Osteoblast (primary cell): ENCODE data around the gene GMCL2. TPM values are rescaled to one million over a fixed set of nuclear protein-coding genes. Genes with fewer than 3 reads are reported as not detected.

Experiments used
- DNase-seq: peaks from one replicate; pipeline ENCODE4 v3.0.0; 2011; ENCODE audit warnings: low spot score, mixed read lengths; ENCODE audit not compliant: insufficient read length; ENCODE audit errors: missing footprints
- H2AFZ ChIP-seq: 2 replicates; pipeline ENCODE4 v1.6.0; 2011; ENCODE audit warnings: mild to moderate bottlenecking, low read length
- H3K27ac ChIP-seq: 2 replicates; pipeline ENCODE4 v1.5.1; 2011; ENCODE audit warnings: mild to moderate bottlenecking, low read depth, low read length, moderate library complexity
- H3K27me3 ChIP-seq: 2 replicates; pipeline ENCODE4 v1.6.0; 2012; ENCODE audit warnings: mild to moderate bottlenecking, control low read depth, inconsistent platforms, low read length, moderate library complexity; ENCODE audit not compliant: insufficient read depth
- H3K36me3 ChIP-seq: 2 replicates; pipeline ENCODE4 v1.5.1; 2011; ENCODE audit warnings: mild to moderate bottlenecking, low read length, control low read depth, moderate library complexity; ENCODE audit not compliant: insufficient read depth
- H3K4me1 ChIP-seq: 2 replicates; pipeline ENCODE4 v1.5.1; 2011; ENCODE audit warnings: mild to moderate bottlenecking, low read length, control low read depth, moderate library complexity; ENCODE audit not compliant: insufficient read depth
- H3K4me2 ChIP-seq: 2 replicates; pipeline ENCODE4 v1.6.0; 2011; ENCODE audit warnings: mild to moderate bottlenecking, low read length; ENCODE audit not compliant: insufficient read depth
- H3K4me3 ChIP-seq: fragments of 200-600 bp; sonication (generic); 3 replicates; pipeline ENCODE4 v1.5.1; 2012; ENCODE audit warnings: mild to moderate bottlenecking, low read length, inconsistent platforms; ENCODE audit not compliant: insufficient read depth
- H3K79me2 ChIP-seq: 2 replicates; pipeline ENCODE4 v1.6.0; 2012; ENCODE audit warnings: mild to moderate bottlenecking, low read length, control low read depth, inconsistent platforms; ENCODE audit not compliant: insufficient read depth
- H3K9me3 ChIP-seq: 2 replicates; pipeline ENCODE4 v1.5.1; 2011; ENCODE audit warnings: low read depth, low read length, control low read depth
- H4K20me1 ChIP-seq: 2 replicates; pipeline ENCODE4 v1.6.0; 2012; ENCODE audit warnings: mild to moderate bottlenecking, low read length, control low read depth; ENCODE audit not compliant: insufficient read depth
- CTCF ChIP-seq: IDR thresholded peaks from 2 replicates; pipeline ENCODE4 v1.5.1; 2011; ENCODE audit warnings: mild to moderate bottlenecking, low read depth, low read length, moderate library complexity; ENCODE audit errors: extremely low read depth
- total RNA-seq: library from RNA; depleted of rRNA; stranded (reverse); fragments of >200 nt; gene quantifications from 2 replicates; pipeline ENCODE4 v1.2.3, GENCODE V29; 2012

GMCL2 gene
- total RNA-seq, 1 donor = not detected

- Histone ChIP-seq H3K4me2 (no peak overlapping the region), H3K36me3 (no peaks in the 10 kb centered on the region), H3K9me3 (no peaks in the 10 kb centered on the region), H3K4me1 (no peaks in the 10 kb centered on the region), H3K27ac (no peak overlapping the region), H4K20me1 (no peaks in the 10 kb centered on the region), H3K79me2 (no peaks in the 10 kb centered on the region), H3K27me3 (no peaks in the 10 kb centered on the region), H3K4me3 (no peak overlapping the region), H2AFZ (no peak overlapping the region)
- DNase-seq = no peak
- TF ChIP-seq CTCF = no peak
Measured at GRCh38 chr5:178180141-178180863, 6.9 kb downstream of the GMCL2 start.

DNA sequence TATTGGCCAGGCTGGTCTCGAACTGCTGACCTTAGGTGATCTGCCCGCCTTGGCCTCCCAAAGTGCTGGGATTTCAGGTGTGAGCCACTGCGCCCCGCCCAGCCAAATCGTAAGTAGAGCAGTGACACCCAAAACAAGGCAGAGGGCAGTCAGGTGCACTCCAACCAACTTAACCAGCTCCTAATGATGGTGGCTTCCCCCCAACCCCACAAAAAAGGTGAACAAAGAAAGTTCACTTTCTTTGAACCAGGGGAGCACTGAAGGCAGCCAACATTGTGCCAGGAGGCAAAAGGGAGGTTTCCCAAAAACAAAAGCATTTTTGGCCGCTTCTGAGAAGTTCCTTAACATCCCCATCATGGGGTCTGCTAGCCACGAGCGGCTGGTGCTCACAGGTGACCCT is 9.6 kb downstream of the GMCL2 start:
- Histone ChIP-seq H3K27ac (no peak overlapping the region), H2AFZ (no peak overlapping the region), H3K4me1 (no peaks in the 10 kb centered on the region), H3K36me3 (no peaks in the 10 kb centered on the region), H3K4me2 (no peak overlapping the region), H3K79me2 (no peaks in the 10 kb centered on the region), H3K4me3 (no peak overlapping the region), H3K27me3 (no peaks in the 10 kb centered on the region), H3K9me3 (no peaks in the 10 kb centered on the region), H4K20me1 (no peaks in the 10 kb centered on the region)
- TF ChIP-seq CTCF = no peak
- no peak for DNase-seq

DNA sequence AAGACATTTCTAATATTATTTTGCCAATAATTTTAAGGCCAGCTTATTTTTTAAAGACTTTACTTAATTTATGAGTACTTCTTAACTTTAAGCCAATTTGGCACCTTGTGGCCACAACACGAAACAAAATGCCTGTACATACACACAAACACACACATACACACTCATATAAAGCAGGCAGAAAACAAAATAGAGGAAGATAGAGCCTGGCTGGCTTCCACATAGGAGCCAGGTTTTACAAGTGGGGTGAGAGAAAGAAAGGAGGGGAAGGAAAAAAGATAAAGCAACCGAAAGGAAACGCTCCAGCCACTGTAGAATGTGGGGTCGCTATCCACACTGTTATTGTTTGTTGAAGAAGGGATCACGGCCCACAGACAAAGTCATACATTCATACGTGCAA is 10.4 kb downstream of the GMCL2 start:
- Histone ChIP-seq H3K79me2 (no peaks in the 10 kb centered on the region), H3K36me3 (no peaks in the 10 kb centered on the region), H3K4me3 (no peak overlapping the region), H3K4me2 (no peak overlapping the region), H3K27me3 (no peaks in the 10 kb centered on the region), H3K4me1 (no peaks in the 10 kb centered on the region), H2AFZ (no peak overlapping the region), H3K9me3 (no peaks in the 10 kb centered on the region), H4K20me1 (no peaks in the 10 kb centered on the region), H3K27ac (no peak overlapping the region)
- DNase-seq = no peak
- TF ChIP-seq CTCF = no peak

DNA sequence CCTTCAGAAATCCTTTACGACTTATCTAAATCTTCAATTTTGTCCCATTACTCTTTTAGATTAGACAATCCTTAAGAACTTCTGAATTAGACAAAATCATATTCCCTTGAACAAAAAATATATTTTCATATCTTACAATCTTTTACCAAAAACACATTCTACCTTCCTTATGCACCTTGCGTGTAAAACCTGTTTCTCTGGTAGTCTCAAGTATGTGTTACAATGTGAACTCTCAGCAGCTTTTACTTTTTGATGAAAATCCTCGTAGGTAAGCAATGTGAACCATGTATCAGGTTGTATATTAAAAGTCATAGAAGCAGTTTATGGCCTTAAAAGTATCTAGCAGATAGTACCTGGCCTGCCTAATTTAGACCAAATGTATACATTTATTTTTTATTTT is 12.7 kb downstream of the GMCL2 start:
- Histone ChIP-seq H3K36me3 (no peaks in the 10 kb centered on the region), H3K4me1 (no peaks in the 10 kb centered on the region), H3K4me3 (no peak overlapping the region), H3K9me3 (no peaks in the 10 kb centered on the region), H3K27me3 (peaks cover 7% of the 10 kb centered on the region), H4K20me1 (no peaks in the 10 kb centered on the region), H3K79me2 (no peaks in the 10 kb centered on the region), H3K27ac (no peak overlapping the region), H3K4me2 (no peak overlapping the region), H2AFZ (no peak overlapping the region)
- TF ChIP-seq CTCF = no peak
- no peak for DNase-seq
